ENCODE measurements around the gene PFN3.
A peak's percentile ranks its signal among the peaks of the same experiment; 100 is the strongest.
"Not testable (repeated sequence)": the region's sequence is repeated elsewhere in the genome, so short reads cannot be mapped to it uniquely, and the experiment has no call there.

PFN3 gene

DNA sequence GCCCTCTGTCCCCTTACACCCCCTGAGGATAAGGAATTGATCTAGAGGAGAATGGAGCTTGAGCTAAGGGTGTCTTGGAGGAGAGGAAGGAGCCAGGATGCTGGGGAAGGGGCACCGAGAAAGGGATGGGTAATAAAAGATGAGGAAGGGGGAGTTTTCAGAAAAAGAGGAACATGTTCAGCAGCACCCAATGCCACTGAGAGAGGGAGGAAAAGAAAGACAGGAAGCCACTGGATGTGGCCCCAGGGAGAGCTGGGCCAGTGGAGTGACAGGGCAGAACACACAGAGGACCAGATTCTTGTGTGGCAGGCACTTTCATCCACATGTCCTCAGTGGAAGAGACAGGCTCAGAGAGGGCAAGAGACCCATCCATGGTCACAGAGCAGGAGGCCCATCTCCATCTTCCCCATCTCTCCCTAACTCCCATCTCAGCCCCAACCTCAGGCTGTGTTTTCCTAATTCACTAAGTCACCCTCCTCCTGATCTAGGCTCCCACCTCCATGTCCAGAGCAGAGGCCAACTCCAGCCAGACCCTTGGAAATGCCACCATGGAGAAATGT lies 7.2 kb downstream of the PFN3 start:
- peak; percentile 9 for DNase-seq

DNA sequence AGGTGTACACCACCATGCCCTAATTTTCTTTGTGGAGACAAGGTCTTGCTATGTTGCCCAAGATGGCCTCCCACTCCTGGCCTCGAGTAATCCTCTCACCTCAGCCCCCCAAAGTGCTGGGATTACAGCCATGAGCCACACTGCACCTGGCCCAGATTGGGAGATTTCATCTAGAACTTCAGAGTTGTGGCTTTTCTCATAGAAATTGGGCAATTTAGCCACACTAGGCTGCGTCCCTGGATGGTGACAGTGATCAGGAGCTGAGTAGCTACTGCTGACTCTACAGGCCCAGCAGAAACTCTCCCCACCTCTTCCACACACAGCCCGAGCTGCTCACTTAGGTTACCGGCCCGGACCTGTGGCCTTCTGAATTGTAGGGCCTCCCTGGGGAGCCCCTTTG lies 7.7 kb downstream of the PFN3 start:
- DNase-seq, result no peak

DNA sequence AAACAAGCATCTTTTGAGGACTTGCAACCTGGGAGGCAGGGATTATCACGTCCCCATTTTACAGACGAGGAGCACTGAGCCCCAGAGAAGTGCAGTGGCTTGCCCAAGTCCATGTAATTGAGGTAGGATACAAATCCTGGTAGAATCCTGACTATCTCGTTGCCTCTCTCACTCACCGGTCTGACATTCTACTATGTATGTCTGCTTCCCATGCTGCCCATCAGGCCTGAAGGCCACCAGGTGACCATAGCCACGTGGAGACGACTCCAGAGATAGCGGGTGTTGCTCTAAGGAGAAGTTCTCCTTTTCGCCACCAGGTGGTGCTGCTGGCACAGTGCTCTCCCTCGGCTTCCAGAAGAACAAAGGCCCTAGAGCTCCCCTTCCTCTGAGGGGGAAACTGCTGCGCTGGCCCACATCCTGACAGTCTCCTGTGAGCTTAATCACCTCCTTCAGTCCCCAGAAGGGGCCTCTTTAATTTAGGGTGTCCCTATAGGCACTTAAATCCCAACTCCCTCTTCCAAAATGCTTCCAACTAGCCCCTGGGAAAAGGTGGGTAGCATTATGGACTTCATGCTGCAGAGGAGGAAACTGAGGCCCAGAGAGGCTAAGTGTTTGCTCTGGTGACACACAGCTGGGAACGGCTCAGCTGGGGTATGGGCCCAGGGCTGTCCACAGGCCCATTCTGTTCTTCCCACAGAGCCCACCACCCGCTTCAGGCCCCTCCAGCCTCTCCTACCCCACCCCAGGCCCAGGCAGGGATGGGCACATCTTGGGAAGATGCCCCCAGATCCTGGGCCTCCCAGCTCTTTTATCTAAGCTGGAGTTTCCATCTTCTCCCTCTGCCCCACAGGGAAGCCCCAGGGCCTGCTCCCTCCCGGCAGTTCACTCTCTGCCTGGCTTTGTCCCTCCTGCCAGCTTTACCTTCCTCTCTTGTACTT lies 9.8 kb downstream of the PFN3 start:
- DNase-seq, result peak; percentile 86

DNA sequence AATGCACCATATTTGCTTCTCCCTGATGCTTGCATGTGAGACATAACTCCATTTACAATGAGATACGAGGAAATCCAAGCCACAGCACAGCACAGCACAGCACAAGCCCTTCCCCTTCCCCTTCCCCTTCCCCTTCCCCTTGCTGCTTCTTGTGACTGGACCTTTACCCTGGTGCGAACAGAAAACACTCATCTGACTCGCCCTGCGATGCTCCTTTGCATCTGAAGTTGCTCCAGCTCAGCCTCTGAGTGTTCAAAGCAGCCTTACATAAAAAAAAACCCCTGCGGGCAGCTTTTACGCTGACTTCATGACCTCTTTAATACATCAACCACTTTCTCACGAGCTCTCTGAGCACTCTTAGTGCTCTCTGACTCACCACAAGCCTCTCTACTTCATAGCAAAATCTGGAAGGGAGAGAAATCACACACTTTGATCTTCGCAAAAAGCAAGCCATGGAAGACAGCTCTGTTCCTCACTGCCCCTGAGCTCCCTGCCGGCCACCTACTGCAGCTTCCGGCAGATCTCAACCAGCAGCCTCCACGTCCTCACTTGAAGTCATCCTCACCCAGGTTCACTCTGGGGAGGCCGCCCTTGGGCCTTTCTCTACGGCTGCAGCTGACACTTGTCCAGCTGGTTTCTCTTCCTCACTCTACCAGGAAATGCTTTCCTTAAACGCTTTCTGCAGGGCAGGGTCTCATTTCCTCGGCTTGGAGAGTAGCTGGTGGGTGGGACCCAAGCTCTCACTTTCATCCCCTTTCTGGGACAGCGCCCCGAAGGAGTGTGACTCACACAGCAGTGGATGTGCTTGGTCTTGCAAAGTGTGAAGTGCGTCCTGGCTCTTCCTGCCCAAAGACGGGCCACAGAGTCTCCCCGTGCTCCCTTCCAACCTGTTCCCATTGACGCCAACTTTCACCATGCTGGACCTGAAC lies 11.0 kb downstream of the PFN3 start:
- peak; percentile 93 for DNase-seq

DNA sequence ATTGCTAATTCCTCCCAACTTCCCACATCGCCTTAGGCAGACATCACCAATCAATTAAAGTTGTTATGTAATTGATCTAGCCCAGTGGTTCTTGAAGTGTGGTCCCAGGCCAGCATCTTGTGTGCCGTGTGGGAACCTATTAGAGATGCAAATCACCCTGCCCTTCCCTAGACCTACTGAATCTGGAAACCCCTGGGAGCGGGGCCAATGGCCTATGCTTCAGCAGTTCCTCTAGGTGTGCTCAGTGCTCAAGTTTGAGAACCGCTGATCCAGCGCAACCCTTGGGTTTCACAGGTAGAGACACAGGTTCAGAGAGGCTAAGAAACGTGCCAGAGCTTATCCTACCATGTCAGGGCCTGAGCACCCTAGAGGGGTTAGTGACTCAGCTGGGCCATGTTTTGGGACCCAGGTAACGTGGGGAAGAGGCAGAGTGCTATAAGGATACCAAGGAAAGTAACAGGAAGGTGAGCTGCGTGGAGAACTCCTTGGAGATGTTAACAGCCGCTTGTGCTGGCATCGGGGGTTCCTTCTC lies 11.9 kb downstream of the PFN3 start:
- no peak for DNase-seq

DNA sequence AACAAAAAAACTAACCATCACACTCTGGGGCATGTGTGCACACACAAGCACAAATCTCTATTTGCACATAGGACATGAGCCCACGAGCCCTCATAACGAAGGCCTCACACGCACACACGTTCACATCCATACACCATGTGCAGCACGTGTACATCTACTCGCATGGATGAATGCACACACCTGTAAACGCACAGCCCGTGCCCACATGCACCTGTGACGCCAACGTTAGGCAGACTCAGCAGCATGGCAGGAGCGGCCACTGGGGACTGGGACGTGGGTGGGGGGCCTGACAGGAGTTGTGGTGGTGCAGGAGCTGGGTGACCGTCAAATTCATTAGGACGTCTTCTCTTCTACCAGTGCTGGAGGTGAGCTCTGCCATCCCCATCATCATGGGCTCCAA lies 13.1 kb downstream of the PFN3 start:
- DNase-seq, result no peak

DNA sequence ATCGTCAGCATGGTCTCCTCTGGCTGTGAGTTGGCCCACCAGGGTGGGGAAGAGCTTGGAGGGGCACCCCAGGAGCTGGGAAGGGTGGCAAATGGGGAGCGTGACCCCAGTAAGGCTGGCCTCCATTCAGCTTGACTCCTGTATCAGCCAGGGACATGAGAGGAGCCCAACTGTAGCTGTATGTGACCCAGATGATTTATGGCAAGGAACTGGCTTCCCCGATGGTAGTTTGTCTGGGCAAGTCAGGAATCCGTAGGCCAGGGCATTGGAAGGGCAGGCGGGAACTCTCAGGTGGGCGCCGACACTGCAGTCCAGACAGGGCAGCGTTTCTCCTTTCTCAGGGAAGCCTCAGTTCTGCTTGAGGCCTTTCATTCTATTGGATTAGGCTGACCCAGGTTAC lies 13.9 kb downstream of the PFN3 start:
- no peak for DNase-seq

DNA sequence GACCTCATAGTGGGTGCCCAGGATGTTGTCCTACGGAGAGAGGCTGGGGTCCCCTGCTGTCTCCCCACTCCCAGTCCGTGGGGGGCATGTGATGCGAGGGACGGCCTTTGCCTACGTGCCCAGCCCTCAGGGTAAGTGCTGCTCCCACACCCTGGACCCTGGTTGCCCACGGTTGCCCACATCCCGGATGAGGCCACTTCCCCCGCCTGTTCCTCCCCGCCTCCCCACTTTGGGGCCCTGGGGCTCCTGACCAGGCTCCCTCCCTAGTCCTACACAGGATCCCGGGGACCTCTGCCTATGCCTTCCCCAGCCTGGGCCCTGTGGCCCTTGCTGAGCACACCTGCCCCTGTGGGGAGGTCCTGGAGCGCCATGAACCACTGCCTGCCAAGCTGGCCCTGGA lies 14.7 kb downstream of the PFN3 start:
- DNase-seq, result no peak

DNA sequence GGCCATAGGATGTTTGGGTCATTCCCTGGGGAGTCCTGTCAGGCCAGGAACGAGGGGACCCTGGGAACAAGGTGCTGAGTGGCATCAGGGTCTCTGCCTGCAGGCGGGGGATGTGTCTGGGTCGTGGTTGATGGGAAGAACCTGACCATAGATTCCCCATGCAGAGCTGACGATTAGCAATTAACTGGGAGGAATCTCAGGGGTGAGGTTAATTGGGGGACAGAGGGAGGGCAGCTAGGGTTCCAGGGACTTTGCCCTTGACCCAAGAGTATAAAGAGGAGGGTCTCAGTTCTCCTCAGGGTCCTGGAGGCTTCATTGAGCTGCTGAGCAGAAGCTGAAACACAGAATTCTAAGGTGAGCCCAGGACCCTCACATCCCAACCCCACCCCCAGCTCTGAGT lies 16.3 kb downstream of the PFN3 start, which contains the start of gene SLC34A1:
Gene SLC34A1 (plus strand): TSS at position 301 of the 400 bp plus-strand sequence. CDS start 1,308 bp downstream, outside the sequence.
- no peak for DNase-seq

DNA sequence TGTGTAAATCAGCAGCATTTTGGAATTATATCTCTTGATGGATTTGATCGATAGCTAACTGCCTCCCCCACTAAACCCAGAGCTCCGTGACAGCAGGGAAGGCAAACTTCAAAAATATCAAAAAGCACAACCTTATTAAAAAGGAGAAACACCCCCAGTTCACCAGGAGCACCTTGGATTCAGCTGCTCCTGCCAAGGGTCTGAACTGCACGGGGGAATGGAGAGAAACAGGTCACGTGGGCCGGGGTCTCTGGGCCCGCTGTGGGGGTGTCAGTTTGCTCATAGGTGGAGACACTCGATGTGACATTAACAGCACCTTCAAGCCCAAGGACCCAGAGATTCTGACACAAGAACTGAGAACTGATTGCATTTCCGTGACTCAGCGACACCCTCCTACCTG lies 17.3 kb downstream of the PFN3 start:
- no peak for DNase-seq

DNA sequence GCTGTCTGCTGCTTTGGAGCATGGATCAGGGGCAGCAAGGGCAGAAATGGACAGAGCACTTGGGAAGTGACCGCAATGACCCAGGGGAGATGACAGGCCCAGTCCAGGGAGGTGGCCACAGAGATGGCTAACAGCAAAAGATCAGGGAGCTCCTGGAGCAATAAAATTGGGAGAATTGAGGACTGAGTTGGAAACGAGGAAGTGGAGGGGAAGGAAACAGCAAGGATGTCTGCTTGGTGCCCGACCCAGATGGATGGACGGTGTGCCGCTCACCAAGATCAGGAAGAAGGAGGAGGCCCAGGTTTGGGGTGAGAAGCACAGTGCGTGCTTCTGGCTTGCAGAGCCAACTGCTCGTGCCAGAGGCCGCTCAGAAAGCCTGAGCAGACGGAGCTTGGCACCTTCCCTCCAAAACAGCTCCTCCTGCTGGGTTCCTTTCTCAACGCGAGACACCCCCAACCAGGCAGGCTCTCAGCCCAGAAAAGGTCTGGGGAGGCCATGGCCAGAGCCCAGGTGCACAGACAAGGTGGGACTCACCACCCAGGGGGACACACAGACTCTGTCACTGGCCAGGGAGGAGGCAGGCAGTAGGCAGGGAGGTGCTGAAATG lies 17.9 kb downstream of the PFN3 start:
- DNase-seq, result no peak

DNA sequence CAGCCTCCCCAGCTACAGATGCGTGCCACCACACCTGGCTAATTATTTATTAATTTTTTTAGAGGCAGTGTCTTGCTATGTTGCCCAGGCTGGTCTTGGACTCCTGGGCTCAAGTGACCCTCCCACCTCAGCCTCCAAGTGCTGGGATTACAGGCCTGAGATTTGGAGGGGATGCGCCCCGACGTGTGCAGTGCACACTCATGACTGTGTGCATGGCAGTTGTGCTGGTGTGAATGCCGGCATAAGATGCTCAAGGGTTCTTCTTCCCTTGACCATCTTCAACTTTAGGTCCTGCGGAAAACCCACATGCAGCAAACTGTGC lies 19.7 kb downstream of the PFN3 start:
- DNase-seq, result no peak

DNA sequence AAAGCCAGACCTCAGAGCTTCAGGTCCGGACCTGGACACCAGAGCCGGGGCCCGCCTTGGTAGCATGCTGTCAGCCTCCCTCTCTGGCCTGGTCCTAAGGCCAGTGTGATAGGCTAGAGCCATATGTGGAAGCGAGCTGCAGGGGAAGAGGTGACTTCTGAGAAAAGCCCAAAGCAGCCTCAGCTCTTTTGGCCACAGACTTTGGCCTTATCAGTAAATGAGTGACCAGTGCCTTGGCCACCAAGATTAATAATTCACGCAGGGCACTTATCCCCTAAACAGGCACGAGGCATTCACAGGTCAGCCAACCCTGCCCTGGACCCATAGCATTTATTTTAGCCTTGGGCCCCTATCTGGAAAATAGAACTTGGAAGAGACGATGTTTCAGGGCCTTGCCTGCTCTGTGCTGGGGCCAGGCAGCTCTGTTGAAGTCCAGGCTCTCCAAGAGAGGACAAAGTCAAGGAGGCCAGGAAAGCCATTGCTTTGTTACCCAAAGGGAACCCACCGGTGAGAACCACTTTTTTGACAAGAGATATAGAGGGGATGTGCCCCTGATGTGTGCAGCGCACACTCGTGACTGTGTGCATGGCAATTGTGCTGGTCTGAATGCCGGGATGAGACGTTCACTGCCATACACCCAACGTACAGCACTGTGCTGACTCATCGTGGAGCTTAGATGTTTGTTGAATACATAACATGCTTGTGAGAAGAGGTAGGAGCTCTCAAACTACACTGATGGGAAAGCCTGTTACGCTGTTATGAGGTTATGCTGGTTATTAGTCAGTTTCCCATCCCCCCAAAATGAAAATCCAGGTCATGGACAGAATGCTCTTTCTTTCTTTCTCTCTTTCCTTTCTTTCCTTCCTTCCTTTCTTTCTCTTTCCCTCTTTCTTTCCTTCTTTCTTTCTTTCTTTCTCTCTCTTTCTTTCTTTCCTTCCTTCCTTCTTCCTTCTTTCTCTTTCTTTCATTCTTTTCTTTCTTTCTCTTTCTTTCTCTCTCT lies 21.3 kb downstream of the PFN3 start:
- peak; percentile 46 for DNase-seq

DNA sequence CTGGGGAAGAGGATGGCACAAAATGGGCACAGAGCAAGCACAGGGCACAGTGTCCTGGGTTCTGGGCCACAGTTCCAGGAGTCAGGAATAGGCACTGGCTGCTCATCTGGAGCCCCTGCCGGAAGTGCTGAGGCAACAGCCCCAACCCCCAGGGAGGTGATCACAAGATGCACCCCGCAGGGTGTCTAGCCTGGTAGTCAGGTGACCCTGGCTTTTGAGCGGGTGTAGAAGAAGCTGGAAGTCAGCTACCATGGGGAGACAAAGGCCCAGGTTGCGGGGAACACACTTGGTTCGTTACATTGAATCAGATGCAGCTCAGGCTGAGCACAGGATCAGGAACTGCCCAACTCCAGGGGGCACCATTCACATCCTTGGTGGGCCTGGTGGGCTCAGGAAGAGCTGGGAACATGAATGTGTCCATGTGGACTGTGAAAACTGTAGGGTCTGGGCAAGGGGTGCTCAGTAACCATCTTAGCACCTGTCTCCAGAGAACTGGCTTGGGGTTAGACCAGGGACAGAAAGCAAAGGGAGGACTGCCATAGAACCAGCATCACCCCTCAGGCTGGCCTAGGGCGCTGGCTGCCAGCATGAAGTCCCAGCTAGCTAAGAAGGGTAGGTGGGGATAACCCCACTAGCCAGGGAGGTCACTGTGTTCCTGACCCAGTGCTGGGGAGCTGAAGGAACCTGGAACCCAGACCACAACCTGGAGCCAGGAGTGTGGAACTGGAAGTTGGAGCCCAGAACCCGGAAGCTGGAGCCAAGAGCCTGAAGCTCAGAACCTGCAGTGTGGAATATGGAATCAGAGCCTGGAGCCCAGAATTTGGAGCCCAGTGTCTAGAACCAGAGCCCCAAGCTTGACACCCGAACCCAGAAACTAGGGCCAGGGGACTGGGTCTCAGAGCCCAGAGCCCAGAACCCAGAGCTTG lies 22.3 kb downstream of the PFN3 start:
- no peak for DNase-seq

DNA sequence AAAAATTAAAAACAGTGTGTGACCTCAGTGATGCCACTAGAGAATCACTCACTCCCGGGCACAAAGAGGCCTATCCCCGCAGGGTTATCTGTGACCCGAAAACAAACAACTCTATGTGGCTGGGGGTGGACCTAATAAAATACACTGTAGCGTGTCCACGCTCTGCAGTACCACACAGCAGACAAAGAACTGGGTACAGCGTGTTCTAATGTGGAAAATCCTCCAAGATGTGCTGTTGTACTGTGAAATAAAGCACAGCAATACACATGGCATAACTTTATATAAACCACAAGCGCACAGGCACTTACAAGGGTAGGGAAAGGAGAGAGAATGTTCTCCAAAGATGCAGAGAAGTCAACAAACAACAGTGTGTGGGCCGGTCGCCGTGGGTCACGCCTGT lies 24.4 kb downstream of the PFN3 start:
- no peak for DNase-seq

DNA sequence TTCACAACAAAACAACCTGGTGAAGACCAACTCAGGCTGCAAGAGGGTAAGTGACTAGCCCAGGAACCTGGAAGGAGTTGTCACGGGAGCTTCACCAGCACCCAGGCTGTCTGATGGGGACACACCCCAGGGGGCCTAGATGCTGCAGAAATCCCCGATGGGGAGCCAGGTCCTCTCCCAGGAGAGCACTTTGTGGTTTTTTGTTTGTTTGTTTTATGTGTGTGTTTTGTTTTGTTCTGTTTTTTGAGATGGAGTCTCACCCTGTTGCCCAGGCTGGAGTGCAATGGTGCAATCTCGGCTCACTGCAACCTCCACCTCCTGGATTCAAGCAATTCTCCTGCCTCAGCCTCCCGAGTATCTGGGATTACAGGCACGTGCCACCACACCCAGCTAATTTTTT lies 24.9 kb downstream of the PFN3 start:
- not testable (repeated sequence) for DNase-seq

DNA sequence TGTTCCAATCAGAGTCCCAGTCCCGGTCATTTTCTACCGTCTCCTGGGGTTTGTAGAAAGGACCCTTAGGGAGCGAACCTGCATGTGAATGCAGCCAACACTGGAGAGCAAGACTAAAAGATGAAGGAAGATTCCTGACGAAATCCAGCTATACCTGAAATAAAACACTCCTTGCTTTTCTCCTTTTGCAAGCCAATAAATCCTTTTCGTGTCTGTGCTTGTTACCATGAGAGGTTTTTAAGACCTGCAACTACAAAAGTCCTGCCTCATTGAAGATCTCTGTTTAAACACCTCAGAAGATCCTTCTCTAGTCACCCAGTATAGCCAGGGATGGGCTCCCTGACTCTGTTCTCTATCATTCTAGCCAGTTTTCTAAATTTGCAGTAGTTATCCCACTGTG lies 26.2 kb downstream of the PFN3 start:
- DNase-seq, result no peak

DNA sequence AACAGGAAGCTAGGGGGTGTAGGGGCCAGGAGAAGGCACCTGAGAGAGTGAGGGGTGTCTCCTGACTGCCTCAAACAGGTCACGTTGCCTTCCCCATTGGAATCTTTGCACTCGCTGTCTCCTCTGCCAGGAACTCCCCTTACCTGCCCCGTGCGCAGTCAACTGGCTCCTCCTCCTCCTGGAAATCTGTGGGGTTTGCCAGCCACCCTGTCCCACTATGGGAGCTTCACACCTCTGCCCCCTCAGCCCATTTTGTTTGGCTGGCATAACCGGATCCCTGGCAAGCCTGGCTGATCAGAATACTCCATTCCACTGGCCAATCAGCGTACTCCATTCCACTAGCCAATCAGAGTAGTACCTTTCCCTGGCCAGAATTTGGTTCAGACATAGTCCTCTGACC lies 26.7 kb downstream of the PFN3 start:
- no peak for DNase-seq

DNA sequence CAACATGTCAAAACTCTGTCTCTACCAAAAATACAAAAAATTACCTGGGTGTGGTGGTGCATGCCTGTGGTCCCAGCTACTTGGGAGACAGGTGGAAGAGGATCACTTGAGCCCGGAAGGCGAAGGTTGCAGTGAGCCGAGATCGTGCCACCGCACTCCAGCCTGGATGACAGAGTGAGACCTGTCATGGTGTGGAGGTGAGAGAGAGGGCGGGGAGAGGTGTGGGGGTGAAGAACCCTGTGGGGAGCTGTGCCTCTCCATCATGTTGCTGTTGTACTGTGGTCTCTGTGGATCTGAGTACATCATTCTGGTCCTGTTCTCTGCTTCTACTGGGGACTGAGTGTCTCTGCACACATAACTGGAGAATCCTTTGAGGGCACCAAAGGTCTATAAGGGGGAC lies 27.6 kb downstream of the PFN3 start:
- no peak for DNase-seq

Data from suppressor macrophage treated with lipopolysaccharide for 4 hours (primary cell).